ENCODE measurements around the gene RAB22A.
"Not testable (repeated sequence)": the region's sequence is repeated elsewhere in the genome, so short reads cannot be mapped to it uniquely, and the experiment has no call there.

RAB22A gene

GRCh38 chr20:58414216-58414615 is 104.7 kb downstream of the RAB22A start:
- DNase-seq (ENCODE audit: low read depth in 3 of 3): not testable (repeated sequence)

GRCh38 chr20:58414786-58415185 is 105.3 kb downstream of the RAB22A start:
- DNase-seq (ENCODE audit: low read depth in 3 of 3): not testable (repeated sequence)

- no peak for DNase-seq (ENCODE audit: low read depth in 3 of 3)
Measured at GRCh38 chr20:58416057-58416456, 106.5 kb downstream of the RAB22A start.

GRCh38 chr20:58416835-58417234 is 107.3 kb downstream of the RAB22A start:
- DNase-seq (ENCODE audit: low read depth in 3 of 3): no peak
